ENCODE measurements around the gene KCNN3.
"Not testable (repeated sequence)": the region's sequence is repeated elsewhere in the genome, so short reads cannot be mapped to it uniquely, and the experiment has no call there.

Gene KCNN3

GRCh38 chr1:154870115-154870571 lies at the start of gene KCNN3:
KCNN3 (minus strand) TSS chr1:154870281; CDS start chr1:154869964, 317 bp downstream.
- peak; percentile 84 for DNase-seq

GRCh38 chr1:154913273-154913672 lies 43.2 kb upstream of the KCNN3 start:
- DNase-seq: no peak

GRCh38 chr1:154912755-154913154 lies 42.7 kb upstream of the KCNN3 start:
- DNase-seq: no peak

GRCh38 chr1:154911691-154912550 lies 41.8 kb upstream of the KCNN3 start:
- DNase-seq: no peak

GRCh38 chr1:154910851-154911250 lies 40.8 kb upstream of the KCNN3 start:
- no peak for DNase-seq

GRCh38 chr1:154908937-154909336 lies 38.9 kb upstream of the KCNN3 start:
- no peak for DNase-seq

GRCh38 chr1:154908129-154908528 lies 38.0 kb upstream of the KCNN3 start:
- DNase-seq: not testable (repeated sequence)

- DNase-seq: no peak
These were observed 36.6 kb upstream of the KCNN3 start for GRCh38 chr1:154906621-154907081.

- no peak for DNase-seq
These were observed 33.0 kb upstream of the KCNN3 start for GRCh38 chr1:154902938-154903566.

GRCh38 chr1:154901591-154901990 lies 31.5 kb upstream of the KCNN3 start:
- DNase-seq: no peak

GRCh38 chr1:154899041-154899440 lies 29.0 kb upstream of the KCNN3 start:
- DNase-seq: no peak

GRCh38 chr1:154896771-154897286 lies 26.7 kb upstream of the KCNN3 start:
- DNase-seq: no peak

GRCh38 chr1:154895798-154896197 lies 25.7 kb upstream of the KCNN3 start:
- no peak for DNase-seq

GRCh38 chr1:154891452-154891851 lies 21.4 kb upstream of the KCNN3 start:
- no peak for DNase-seq

- DNase-seq: no peak
These were observed 18.7 kb upstream of the KCNN3 start for GRCh38 chr1:154888757-154889156.

- DNase-seq: no peak
These were observed 16.4 kb upstream of the KCNN3 start for GRCh38 chr1:154886281-154887015.

GRCh38 chr1:154884869-154885701 lies 15.0 kb upstream of the KCNN3 start:
- DNase-seq: no peak

GRCh38 chr1:154883919-154884868 lies 14.1 kb upstream of the KCNN3 start:
- no peak for DNase-seq

GRCh38 chr1:154881820-154882535 lies 11.9 kb upstream of the KCNN3 start:
- DNase-seq: no peak

GRCh38 chr1:154880671-154881070 lies 10.6 kb upstream of the KCNN3 start:
- DNase-seq: no peak
